Mesodermal cell (in vitro differentiated cells): ENCODE data around the gene DUS3L. TPM values are rescaled to one million over a fixed set of nuclear protein-coding genes. Genes with fewer than 3 reads are reported as not detected.
A peak's percentile ranks its signal among the peaks of the same experiment; 100 is the strongest.

Source experiments
- H3K27ac ChIP-seq: 2 replicates; pipeline ENCODE4 v1.7.0; 2013; ENCODE audit warnings: mild to moderate bottlenecking, low read depth, low read length, moderate library complexity; ENCODE audit not compliant: severe bottlenecking
- H3K36me3 ChIP-seq: 2 replicates; pipeline ENCODE4 v1.7.1; 2013; ENCODE audit warnings: mild to moderate bottlenecking, low read length, moderate library complexity; ENCODE audit not compliant: control insufficient read depth, insufficient read depth
- H3K4me1 ChIP-seq: one replicate; pipeline ENCODE4 v1.7.1; 2013; ENCODE audit warnings: mild to moderate bottlenecking, low read length; ENCODE audit not compliant: insufficient read depth, control insufficient read depth, poor library complexity, severe bottlenecking
- H3K4me3 ChIP-seq: 2 replicates; pipeline ENCODE4 v1.7.0; 2013; ENCODE audit warnings: low read length, control low read depth, mild to moderate bottlenecking; ENCODE audit not compliant: insufficient read depth, poor library complexity, severe bottlenecking; ENCODE audit errors: extremely low read depth
- H3K9me3 ChIP-seq: 2 replicates; pipeline ENCODE4 v1.7.1; 2013; ENCODE audit warnings: mild to moderate bottlenecking, low read length, moderate library complexity; ENCODE audit not compliant: control insufficient read depth
- WGBS, 2 experiments: methylation state at CpG; one replicate each; pipeline ENCODE4 v1.1.5; 2013; ENCODE audit warnings: missing lambda C conversion rate in 2 of 2; ENCODE audit not compliant: insufficient coverage in 2 of 2; 5-methylcytosine and 5-hydroxymethylcytosine counted together
- polyA plus RNA-seq, 2 experiments: library from polyadenylated mRNA; stranded (reverse); fragments of 50-300 nt; gene quantifications; one replicate each; pipeline ENCODE4 v1.2.3, GENCODE V29; 2013

The DUS3L gene, protein sequence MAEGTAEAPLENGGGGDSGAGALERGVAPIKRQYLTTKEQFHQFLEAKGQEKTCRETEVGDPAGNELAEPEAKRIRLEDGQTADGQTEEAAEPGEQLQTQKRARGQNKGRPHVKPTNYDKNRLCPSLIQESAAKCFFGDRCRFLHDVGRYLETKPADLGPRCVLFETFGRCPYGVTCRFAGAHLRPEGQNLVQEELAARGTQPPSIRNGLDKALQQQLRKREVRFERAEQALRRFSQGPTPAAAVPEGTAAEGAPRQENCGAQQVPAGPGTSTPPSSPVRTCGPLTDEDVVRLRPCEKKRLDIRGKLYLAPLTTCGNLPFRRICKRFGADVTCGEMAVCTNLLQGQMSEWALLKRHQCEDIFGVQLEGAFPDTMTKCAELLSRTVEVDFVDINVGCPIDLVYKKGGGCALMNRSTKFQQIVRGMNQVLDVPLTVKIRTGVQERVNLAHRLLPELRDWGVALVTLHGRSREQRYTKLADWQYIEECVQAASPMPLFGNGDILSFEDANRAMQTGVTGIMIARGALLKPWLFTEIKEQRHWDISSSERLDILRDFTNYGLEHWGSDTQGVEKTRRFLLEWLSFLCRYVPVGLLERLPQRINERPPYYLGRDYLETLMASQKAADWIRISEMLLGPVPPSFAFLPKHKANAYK
- 15.4 TPM for polyA plus RNA-seq (2013, experiment 1 of 2)
- 10.7 TPM for polyA plus RNA-seq (2013, experiment 2 of 2)

GRCh38 chr19:5790559-5791520 is at the start of gene DUS3L:
Gene DUS3L (minus strand): TSS chr19:5791163. CDS start chr19:5791141, 22 bp downstream.
- Histone ChIP-seq H3K27ac (peak within 1 kb of the TSS; percentile 95), H3K4me3 (peak within 1 kb of the TSS; percentile 86), H3K36me3 (peaks cover 42% of the 10 kb centered on the region), H3K9me3 (no peaks in the 10 kb centered on the region), H3K4me1 (no peaks in the 10 kb centered on the region)
- 12% methylated on average over 67 to 70 of the region's 72 CpGs for WGBS, 2 experiments

DNA sequence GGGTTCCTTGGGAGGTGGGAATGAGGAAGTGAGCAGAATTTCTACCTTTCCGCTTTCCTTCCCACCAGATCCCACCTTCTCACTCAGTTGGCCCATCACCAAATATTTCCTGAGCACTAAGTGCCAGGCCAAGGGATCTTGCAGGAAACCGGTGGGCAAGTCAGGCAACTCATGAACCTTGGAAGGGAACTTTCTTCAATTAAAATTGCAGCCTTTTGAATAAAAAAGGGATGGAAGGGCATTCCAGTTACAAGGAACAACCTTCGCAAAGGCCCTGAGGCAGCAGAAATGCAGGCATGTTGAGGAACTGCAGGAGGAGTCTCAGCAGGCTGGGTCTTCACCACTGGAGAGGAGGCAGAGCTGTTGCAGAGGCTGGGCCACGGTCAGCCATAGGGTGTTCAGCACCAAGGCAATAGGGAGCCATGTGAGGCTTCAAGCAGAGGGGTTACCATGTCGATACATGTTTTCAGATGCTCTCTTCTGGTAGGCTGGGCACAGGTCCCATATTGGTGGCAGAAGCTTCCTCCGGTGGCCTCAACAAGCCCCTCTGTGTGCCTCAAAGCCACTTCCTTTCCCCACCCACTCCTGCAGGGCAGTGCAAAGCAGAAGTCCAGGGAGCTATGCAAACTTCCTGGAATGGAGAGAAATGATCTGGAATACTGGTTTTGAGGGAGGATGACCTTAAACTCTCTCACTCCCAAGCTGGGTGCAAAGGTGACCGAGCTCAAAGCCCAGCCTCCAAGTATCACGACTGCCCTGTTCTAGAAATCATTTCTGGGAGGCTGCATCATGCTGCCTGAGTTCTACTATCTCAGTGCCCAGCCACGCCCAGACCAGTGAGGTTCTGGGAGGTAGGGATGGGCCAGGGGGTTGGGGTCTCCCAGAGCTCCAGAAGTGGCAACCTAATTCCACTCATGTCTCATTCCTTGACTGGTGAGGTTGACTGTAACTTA is 48.4 kb upstream of the DUS3L start, which contains the start of gene FUT6:
Gene FUT6 (minus strand): TSS at position 638 of the 953 bp plus-strand sequence. CDS start 7,135 bp downstream, outside the sequence.
- 88 to 94% methylated on average over 7 to 8 of the region's 9 CpGs for WGBS, 2 experiments
- H3K4me1 ChIP-seq = no peaks in the 10 kb centered on the region

DNA sequence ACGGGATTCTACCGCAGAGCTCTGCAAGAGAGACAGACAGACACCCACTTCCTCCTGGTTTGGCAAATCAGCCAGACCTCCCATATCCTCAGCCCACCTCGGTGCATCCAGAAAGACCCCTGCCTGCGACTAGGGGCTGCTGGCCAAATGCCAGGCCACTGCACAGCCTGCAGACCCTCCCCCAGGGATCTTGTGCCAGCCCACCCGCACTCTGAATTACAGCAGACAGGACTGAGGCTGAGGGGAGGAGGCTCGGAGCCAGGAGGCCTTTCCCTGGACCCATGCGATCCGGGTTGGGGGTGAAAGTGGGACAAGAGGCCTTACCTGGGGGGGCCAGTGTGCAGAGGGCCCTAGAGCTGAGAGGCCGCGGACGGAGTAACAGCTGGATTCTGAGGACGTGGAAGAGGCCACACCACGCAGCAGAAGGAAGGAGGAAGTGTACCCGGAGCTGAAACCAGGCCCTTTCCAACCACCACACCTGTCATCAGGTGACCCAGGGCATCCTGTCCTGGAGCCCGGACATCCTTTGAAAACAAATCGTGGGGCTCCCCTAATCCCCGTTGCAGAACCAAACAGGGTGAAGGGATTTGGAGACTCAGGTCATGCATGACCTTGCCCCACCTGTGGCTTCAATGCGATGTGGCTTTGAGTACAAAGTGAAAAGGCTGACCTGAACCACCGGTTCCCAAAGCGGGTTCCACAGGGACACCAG is 47.5 kb upstream of the DUS3L start:
- Histone ChIP-seq H3K27ac (no peak overlapping the region), H3K4me1 (no peaks in the 10 kb centered on the region), H3K4me3 (no peak overlapping the region), H3K9me3 (no peaks in the 10 kb centered on the region), H3K36me3 (no peaks in the 10 kb centered on the region)
- WGBS, 2 experiments = 95 to 97% methylated on average over 15 to 17 of the region's 20 CpGs

More for the DNA sequence above, 48.4 kb upstream of the DUS3L start, which contains the start of gene FUT6:
- H3K27ac ChIP-seq = no peak within 1 kb of the TSS
- no peaks in the 10 kb centered on the region for H3K36me3 ChIP-seq
- no peak within 1 kb of the TSS for H3K4me3 ChIP-seq
- no peaks in the 10 kb centered on the region for H3K9me3 ChIP-seq

GRCh38 chr19:5837761-5838352 is 46.9 kb upstream of the DUS3L start:
- H3K4me1 ChIP-seq = no peaks in the 10 kb centered on the region
- 95 to 96% methylated on average over 8 to 10 of the region's 15 CpGs for WGBS, 2 experiments
- H3K9me3 ChIP-seq = no peaks in the 10 kb centered on the region
- no peaks in the 10 kb centered on the region for H3K36me3 ChIP-seq
- no peak overlapping the region for H3K4me3 ChIP-seq
- no peak overlapping the region for H3K27ac ChIP-seq

DNA sequence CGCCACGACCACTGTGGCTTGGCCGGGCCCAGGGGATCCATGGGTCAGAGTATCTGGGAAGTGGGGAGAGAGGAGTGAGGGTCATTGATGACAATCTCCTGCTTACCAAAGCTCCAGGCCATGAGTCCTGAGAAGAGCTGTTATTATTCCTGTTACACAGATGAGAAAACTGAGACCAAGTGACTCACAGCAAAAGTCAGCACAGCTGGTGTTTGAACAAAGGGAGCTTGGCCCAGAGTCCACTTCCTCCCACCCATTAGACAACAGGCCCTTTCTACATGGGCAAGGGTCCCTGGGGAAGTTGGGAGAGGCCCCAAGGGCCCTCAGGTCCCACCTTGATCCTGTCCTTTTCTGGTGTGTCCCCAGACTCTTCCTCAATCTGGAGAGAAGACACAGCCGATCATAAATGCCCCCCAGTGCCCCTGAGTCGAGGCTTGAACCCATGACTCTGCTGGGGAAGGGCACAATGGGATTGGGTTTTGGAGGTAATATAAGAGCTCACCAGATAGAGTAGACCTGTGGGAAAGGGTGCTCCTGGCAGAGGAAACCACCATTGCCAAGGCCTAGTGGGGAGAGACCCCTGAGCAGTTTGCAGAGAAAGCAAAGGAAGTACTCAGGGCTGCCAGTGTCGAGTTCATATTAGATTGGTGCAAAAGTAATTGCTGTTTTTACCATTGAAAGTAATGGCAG is 41.7 kb upstream of the DUS3L start:
- Histone ChIP-seq H3K4me3 (no peak overlapping the region), H3K27ac (no peak overlapping the region), H3K36me3 (no peaks in the 10 kb centered on the region), H3K9me3 (no peaks in the 10 kb centered on the region), H3K4me1 (no peaks in the 10 kb centered on the region)
- 92 to 100% methylated on average over 3 to 6 of the region's 6 CpGs for WGBS, 2 experiments

- Histone ChIP-seq H3K9me3 (no peaks in the 10 kb centered on the region), H3K4me3 (no peak overlapping the region), H3K36me3 (no peaks in the 10 kb centered on the region), H3K27ac (no peak overlapping the region), H3K4me1 (no peaks in the 10 kb centered on the region)
- 90 to 95% methylated on average over 19 to 21 of the region's 22 CpGs for WGBS, 2 experiments
Measured at GRCh38 chr19:5832061-5832460, 41.1 kb upstream of the DUS3L start.

DNA sequence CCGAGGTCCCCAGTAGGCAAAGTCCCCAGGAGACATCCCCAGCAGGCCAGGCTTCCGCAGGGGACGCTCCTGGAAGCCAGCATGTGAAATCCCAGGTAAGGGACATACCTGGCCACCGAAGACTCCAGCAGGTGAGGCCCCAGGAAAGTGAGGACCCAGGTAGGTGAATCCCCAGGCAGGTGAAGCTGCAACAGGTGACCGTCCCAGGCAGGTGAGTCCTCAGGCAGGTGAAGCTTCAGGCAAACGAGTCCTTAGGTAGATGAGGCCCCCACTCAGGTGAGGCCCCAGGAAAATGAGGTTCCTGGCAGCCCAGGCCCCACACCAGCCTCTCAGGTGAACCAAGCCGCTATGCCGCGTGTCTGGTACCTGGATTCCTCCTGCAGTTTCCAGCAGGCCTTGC is 40.2 kb upstream of the DUS3L start:
- no peaks in the 10 kb centered on the region for H3K9me3 ChIP-seq
- no peaks in the 10 kb centered on the region for H3K36me3 ChIP-seq
- H3K4me3 ChIP-seq = no peak overlapping the region
- no peaks in the 10 kb centered on the region for H3K4me1 ChIP-seq
- 84 to 95% methylated on average over 9 of the region's 9 CpGs for WGBS, 2 experiments
- no peak overlapping the region for H3K27ac ChIP-seq

DNA sequence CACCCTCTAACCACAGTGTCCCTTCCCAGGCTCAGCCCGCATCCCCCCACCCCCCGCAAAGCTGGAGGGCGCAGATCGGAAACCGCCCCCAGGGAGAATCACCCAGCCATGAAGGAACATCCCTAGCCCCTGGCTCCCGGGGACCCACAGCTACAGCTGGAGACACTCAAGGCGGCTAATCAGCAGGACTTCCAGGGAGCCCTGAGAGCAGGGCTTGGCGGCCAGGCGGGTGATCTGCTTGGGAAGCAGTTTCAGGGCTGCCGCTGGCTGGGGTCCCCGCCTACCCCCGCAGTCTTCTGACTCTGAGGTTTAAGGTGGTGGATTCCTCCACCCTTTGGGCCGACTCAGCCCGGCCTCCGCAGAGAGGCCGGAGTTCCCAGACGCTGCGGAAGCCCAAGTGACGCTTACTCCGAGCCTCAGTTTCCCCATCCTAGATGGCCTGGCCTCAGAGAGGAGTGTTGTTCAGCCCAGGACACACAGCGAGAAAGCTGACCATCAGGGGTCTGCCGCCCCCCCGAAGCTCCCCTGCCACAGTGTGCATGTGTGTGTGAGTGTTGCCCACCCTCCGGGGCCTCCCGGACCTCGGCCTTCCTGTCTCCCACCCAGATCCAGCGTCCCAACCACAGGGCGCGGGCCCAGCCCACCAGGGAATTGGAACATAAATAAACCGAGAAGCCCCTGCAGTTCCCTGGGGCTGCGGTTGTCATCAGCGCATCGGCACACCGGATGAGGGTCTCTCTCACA is 38.8 kb upstream of the DUS3L start:
- Histone ChIP-seq H3K4me3 (no peak overlapping the region), H3K9me3 (no peaks in the 10 kb centered on the region), H3K27ac (peak overlapping the region; percentile 97), H3K4me1 (no peaks in the 10 kb centered on the region), H3K36me3 (no peaks in the 10 kb centered on the region)
- 87 to 90% methylated on average over 21 to 26 of the region's 34 CpGs for WGBS, 2 experiments
